NT2/D1 (cell line): Measurements from ENCODE around the gene RELL1.

ENCODE experiments used
- DNase-seq: peaks from one replicate; pipeline ENCODE4 v3.0.0-alpha.2; 2011; ENCODE audit warnings: low read depth, low spot score
- H3K27me3 ChIP-seq: 2 replicates; pipeline ENCODE4 v1.6.0; 2011; ENCODE audit warnings: mild to moderate bottlenecking; ENCODE audit not compliant: insufficient read length, insufficient read depth
- H3K36me3 ChIP-seq: 2 replicates; pipeline ENCODE4 v1.6.1; 2011; ENCODE audit warnings: mild to moderate bottlenecking, low read length, mixed read lengths; ENCODE audit not compliant: insufficient read depth, insufficient read length
- H3K4me1 ChIP-seq: 2 replicates; pipeline ENCODE4 v1.5.1; 2011; ENCODE audit not compliant: insufficient read depth, insufficient read length
- H3K4me3 ChIP-seq: 2 replicates; pipeline ENCODE4 v1.5.1; 2011; ENCODE audit warnings: low read depth; ENCODE audit not compliant: insufficient read length
- H3K9ac ChIP-seq: 2 replicates; pipeline ENCODE4 v1.6.0; 2011; ENCODE audit warnings: low read depth; ENCODE audit not compliant: insufficient read length
- H3K9me3 ChIP-seq: 2 replicates; pipeline ENCODE4 v1.5.1; 2011; ENCODE audit warnings: mild to moderate bottlenecking, low read length; ENCODE audit not compliant: insufficient read depth
- SUZ12 ChIP-seq: IDR thresholded peaks from 2 replicates; pipeline ENCODE4 v1.6.1; 2011; ENCODE audit not compliant: insufficient read length, insufficient read depth; ENCODE audit errors: extremely low read depth
- YY1 ChIP-seq: IDR thresholded peaks from 2 replicates; pipeline ENCODE4 v1.6.1; 2011; ENCODE audit not compliant: insufficient read length, insufficient read depth
- ZNF274 ChIP-seq: IDR thresholded peaks from 2 replicates; pipeline ENCODE4 v1.6.1; 2011; ENCODE audit warnings: mild to moderate bottlenecking, low read depth, low read length

Gene RELL1

DNA sequence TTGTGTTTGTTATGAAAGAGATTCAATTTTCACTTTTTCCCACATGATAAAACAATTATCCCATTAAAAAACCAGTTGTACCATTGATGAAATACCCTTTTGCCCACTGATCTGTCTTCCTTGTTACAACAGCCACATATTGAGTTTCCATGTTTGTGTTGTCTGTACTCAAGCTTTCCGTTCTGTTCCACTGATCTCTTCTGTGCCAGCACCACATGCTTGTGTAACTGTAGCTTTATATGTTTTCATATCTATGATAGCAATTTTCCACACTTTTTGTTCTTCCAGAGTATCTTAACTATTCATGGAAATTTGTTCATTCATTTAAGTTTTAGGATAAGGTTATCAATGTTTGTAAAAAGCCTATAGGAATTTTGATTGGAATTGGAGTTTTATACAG, 24.3 kb upstream of the RELL1 start:
- Histone ChIP-seq H3K4me1 (no peaks in the 10 kb centered on the region), H3K36me3 (no peaks in the 10 kb centered on the region), H3K27me3 (no peaks in the 10 kb centered on the region), H3K4me3 (no peak overlapping the region), H3K9ac (no peak overlapping the region), H3K9me3 (0 out of 2 replicates have a peak, but pooled peaks cover 7% of the 10 kb centered on the region)
- no peak for TF ChIP-seq ZNF274
- DNase-seq, result no peak

DNA sequence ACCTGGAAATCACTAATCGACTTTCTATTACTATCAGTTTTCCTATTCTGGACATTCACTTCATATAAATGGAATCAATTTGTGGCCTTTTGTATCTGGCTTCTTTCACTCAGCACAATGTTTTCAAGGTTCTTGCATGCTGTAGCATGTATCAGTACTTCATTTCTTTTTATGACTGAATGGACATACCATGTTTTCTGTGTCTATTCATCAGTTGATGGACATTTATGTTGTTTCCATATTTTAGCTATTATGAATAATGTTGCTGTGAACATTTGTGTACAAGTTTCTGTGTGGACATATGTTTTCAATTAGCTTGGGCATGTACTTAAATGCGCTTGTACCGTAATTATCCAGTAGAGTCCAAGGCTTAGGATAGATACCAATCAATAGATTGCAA, 19.9 kb upstream of the RELL1 start:
- no peak for DNase-seq
- TF ChIP-seq SUZ12, result no peak
- TF ChIP-seq ZNF274, result no peak
- no peak for TF ChIP-seq YY1
- Histone ChIP-seq H3K9me3 (0 out of 2 replicates have a peak, but pooled peaks cover 7% of the 10 kb centered on the region), H3K9ac (no peak overlapping the region), H3K36me3 (no peaks in the 10 kb centered on the region), H3K4me3 (no peak overlapping the region), H3K4me1 (no peaks in the 10 kb centered on the region), H3K27me3 (no peaks in the 10 kb centered on the region)

DNA sequence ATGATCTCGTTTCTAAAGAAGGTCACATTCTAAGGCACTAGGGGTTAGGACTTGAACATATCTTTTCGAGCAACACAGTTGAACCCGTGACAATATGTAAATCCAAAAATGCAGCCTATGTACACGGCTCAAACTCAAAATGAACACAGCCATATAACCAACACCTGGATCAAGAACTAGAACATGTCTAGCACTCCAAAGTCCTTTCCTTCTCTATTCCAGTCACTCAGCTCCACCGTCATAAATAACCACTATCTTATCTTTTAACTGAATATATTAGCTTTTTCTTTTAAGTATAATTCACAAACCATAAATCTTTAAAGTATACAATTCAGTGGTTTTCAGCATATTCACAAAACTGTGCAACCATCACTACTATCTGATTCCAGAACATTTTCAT, 19.4 kb upstream of the RELL1 start:
- 0 out of 2 replicates have a peak, but pooled peaks cover 7% of the 10 kb centered on the region for H3K9me3 ChIP-seq
- TF ChIP-seq YY1, result no peak
- no peak for TF ChIP-seq ZNF274
- no peak for TF ChIP-seq SUZ12
- no peaks in the 10 kb centered on the region for H3K36me3 ChIP-seq
- no peak overlapping the region for H3K4me3 ChIP-seq
- no peak for DNase-seq
- H3K9ac ChIP-seq, result no peak overlapping the region
- no peaks in the 10 kb centered on the region for H3K4me1 ChIP-seq
- H3K27me3 ChIP-seq, result no peaks in the 10 kb centered on the region

DNA sequence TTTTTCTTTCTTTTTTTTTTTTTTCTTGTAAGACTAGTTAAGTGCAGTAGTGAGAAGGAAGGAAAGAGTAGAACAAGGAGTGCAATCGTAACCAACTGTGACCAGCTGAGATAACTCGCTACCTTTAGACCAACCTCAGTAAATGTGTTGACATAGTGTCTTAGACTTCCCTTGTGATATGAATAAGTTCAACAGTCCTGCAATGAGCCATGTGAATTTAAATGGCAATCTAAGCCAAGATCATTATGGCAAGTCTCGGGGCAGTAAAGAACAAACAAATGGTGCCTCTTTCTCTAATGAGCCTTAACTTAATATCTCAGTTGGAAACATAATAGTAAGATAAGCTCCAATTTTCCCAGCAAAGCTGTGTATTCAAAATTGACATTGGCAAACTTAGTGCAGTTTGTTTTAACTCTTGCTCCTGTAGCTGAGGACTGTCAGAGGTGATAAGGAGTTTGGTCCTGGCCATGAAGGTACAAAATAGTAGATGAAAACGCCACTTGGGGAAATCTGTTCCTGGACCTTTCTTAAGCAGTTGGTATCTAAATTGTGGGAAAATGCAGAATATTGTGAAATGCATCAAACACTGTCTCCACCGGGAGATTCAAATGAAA, 13.8 kb upstream of the RELL1 start:
- TF ChIP-seq ZNF274 (no peak), YY1 (no peak), SUZ12 (no peak)
- DNase-seq, result no peak
- Histone ChIP-seq H3K4me1 (no peaks in the 10 kb centered on the region), H3K9ac (no peak overlapping the region), H3K4me3 (no peak overlapping the region), H3K9me3 (no peaks in the 10 kb centered on the region), H3K36me3 (no peaks in the 10 kb centered on the region), H3K27me3 (no peaks in the 10 kb centered on the region)

DNA sequence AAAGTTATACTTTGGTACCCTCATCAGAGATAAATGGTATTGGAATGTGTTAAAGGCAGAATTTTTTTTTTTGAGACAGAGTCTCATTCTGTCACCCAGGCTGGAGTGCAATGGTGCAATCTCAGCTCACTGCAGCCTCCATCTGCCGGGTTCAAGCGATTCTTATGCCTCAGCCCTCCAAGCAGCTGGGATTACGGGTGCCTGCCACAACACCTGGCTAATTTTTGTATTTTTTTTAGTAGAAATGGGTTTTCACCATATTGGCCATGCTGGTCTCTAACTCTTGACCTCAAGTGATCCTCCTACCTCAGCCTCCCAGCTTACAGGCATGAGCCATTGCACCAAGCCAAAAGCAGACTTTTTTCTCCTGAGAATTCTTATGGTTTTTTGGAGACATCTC, 11.4 kb upstream of the RELL1 start:
- Histone ChIP-seq H3K27me3 (no peaks in the 10 kb centered on the region), H3K4me3 (no peak overlapping the region), H3K36me3 (no peaks in the 10 kb centered on the region), H3K4me1 (no peaks in the 10 kb centered on the region), H3K9ac (no peak overlapping the region), H3K9me3 (no peaks in the 10 kb centered on the region)
- TF ChIP-seq SUZ12 (no peak), YY1 (no peak), ZNF274 (no peak)
- DNase-seq, result no peak

DNA sequence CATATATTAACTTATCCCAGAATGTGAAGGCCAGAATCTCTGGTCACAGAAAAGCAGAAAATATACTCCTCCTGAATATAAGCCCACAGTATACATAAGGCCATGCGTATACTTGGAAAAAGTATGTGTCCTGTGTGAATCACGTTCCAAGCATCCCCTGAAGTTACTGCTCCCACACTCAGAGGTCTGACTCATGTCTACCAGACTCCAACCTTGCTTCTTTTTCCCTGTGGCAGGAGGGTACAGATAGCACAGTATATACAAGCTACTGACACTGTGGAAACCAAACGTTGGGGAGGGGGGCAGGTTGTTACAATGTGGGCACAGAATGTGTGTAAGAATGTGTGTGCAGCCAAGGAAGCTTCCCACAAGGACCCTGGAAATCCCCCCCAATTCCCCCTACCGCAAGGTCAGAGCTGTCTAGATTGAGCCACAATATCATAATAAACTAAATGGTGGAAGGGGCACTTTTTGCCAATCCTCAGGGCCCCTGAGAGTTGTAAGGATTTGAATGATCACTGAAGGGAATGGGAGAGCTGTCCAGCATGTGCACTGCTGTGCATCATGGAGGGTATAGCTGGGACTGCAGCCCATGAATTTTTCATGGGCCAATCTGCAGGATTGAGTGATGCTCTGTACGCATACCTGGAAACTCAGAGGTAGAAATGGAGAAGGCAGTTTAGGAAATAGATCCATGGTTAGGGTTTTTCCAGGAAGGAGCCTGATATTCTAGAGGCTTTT, 7.4 kb upstream of the RELL1 start:
- no peak overlapping the region for H3K4me3 ChIP-seq
- no peaks in the 10 kb centered on the region for H3K9me3 ChIP-seq
- no peaks in the 10 kb centered on the region for H3K27me3 ChIP-seq
- no peak for DNase-seq
- no peak overlapping the region for H3K9ac ChIP-seq
- H3K4me1 ChIP-seq, result no peaks in the 10 kb centered on the region
- TF ChIP-seq SUZ12 (no peak), ZNF274 (no peak), YY1 (no peak)
- H3K36me3 ChIP-seq, result no peaks in the 10 kb centered on the region

DNA sequence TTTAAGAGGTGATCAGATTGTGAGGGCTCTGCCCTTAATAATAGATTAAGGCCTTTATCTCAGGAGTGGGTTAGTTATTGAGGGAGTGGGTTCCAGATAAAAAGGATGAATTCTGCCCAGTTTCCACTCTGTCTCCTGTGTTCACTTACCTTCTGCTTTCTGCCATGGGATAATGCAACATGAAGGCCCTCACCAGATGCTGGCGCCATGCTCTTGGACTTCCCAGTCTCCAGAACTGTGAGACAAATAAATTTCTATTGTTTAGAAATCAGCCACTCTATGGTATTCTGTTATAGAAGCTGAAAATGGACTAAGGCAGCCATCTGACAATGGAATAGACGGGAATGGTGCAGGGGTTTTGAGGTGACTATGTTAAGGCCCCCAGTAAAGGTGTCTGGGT, 6.9 kb upstream of the RELL1 start:
- TF ChIP-seq SUZ12, result no peak
- no peak for TF ChIP-seq YY1
- TF ChIP-seq ZNF274, result no peak
- H3K4me3 ChIP-seq, result no peak overlapping the region
- DNase-seq, result no peak
- H3K9me3 ChIP-seq, result no peaks in the 10 kb centered on the region
- H3K36me3 ChIP-seq, result no peaks in the 10 kb centered on the region
- H3K9ac ChIP-seq, result no peak overlapping the region
- no peaks in the 10 kb centered on the region for H3K4me1 ChIP-seq
- no peaks in the 10 kb centered on the region for H3K27me3 ChIP-seq
